Measurements from ENCODE around the gene SIGLEC12. TPM values are rescaled to one million over a fixed set of nuclear protein-coding genes. Genes with fewer than 3 reads are reported as not detected.

SIGLEC12 gene
- total RNA-seq, 3 donors from 2014 or later (not counting 1 experiment from before 2014, with no cell fraction given): 0.50 to 0.57 TPM; not detected in 1

DNA sequence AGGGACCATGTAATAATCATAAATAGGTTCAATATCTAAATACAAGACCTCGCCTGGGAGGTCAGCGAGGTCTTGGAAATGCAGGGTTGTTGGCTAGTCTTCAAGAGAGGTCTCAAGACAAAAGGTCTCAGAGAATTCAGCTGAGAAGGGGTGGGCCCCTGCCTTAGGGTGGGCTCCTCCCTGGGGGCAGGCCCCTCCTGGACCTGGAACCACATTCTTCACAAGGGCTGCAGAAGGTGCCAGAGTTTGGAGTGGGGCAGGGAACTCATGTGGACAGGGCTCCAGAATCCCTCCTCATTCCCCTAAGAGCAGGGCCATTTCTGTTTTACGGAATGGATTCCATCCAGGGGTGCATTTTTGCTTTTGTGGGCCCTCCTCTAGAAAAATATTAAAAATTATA lies 13.1 kb downstream of the SIGLEC12 start:
- TF ChIP-seq, protein P1, sequence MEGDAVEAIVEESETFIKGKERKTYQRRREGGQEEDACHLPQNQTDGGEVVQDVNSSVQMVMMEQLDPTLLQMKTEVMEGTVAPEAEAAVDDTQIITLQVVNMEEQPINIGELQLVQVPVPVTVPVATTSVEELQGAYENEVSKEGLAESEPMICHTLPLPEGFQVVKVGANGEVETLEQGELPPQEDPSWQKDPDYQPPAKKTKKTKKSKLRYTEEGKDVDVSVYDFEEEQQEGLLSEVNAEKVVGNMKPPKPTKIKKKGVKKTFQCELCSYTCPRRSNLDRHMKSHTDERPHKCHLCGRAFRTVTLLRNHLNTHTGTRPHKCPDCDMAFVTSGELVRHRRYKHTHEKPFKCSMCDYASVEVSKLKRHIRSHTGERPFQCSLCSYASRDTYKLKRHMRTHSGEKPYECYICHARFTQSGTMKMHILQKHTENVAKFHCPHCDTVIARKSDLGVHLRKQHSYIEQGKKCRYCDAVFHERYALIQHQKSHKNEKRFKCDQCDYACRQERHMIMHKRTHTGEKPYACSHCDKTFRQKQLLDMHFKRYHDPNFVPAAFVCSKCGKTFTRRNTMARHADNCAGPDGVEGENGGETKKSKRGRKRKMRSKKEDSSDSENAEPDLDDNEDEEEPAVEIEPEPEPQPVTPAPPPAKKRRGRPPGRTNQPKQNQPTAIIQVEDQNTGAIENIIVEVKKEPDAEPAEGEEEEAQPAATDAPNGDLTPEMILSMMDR (IDR thresholded peaks at IDR 0.05): no peak
- H3K4me3 Mint-ChIP-seq: no peak overlapping the region
- intact Hi-C loops (cut with micrococcal nuclease): no loop called here
- H3K27me3 ChIP-seq (ENCODE audit: control insufficient read depth, insufficient read depth, low read length): no peaks in the 10 kb centered on the region
- ATAC-seq: no peak
- H3K36me3 ChIP-seq (ENCODE audit: control insufficient read depth, insufficient read depth, low read length): no peaks in the 10 kb centered on the region
- H3K36me3 Mint-ChIP-seq: no peaks in the 10 kb centered on the region
- WGBS (ENCODE audit: insufficient coverage): 91% methylated on average over 3 of the region's 3 CpGs
- H3K4me3 ChIP-seq (ENCODE audit: low read length): no peak overlapping the region
- no peaks in the 10 kb centered on the region for H3K4me1 Mint-ChIP-seq
- no peaks in the 10 kb centered on the region for H3K4me1 ChIP-seq (ENCODE audit: control insufficient read depth, insufficient read depth, low read length)
- no peak overlapping the region for H3K27ac Mint-ChIP-seq
- H3K27ac ChIP-seq (ENCODE audit: low read length): no peak overlapping the region
- peaks cover 19 to 20% of the 10 kb centered on the region in 2 donors for H3K27me3 Mint-ChIP-seq (ENCODE audit: low read depth in 2 of 2)
- no peaks in the 10 kb centered on the region for H3K9me3 ChIP-seq (ENCODE audit: control insufficient read depth, insufficient read depth, low read length)
- DNase-seq: no peak
- H3K9me3 Mint-ChIP-seq: no peaks in the 10 kb centered on the region

DNA sequence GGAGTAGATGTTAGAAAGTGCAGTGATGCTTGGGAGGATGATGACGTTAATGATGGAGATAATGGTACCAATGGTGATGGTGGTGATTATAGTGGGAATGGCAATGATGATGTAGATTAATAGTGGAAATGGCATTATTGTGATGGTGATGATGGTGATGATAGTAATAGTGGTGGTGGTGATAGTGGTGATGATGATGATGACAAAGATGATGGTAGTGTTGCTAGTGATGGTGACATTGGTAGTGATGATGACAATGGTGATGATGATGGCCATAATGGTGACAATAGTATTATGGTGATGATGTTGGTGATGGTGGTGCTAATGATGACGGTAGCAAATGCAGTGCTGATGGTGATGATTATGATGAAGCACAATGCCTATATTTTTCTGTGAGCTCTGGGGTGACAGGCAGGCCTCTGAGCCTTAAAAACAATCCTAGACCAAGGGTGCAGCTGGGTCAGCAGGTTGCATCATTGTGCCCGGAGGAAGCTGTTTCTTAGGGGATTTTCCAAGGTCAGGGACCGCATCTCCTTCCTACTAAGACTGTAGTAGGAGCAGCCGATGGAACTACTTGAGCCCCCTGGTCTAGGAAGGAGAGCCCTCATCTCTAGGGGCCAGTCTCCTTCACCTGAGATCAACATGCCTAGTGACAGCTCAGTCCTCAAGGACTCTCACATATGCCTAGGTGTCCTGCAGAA lies 15.5 kb downstream of the SIGLEC12 start:
- WGBS (ENCODE audit: insufficient coverage): 85% methylated on average over 5 of the region's 5 CpGs
- no peaks in the 10 kb centered on the region for H3K9me3 ChIP-seq (ENCODE audit: control insufficient read depth, insufficient read depth, low read length)
- Mint-ChIP-seq H3K4me1 (no peaks in the 10 kb centered on the region), H3K9me3 (no peaks in the 10 kb centered on the region), H3K27me3 (ENCODE audit: low read depth in 2 of 2) (peaks cover 10 to 25% of the 10 kb centered on the region in 2 donors), H3K27ac (no peak overlapping the region), H3K36me3 (no peaks in the 10 kb centered on the region), H3K4me3 (no peak overlapping the region)
- H3K27me3 ChIP-seq (ENCODE audit: control insufficient read depth, insufficient read depth, low read length): no peaks in the 10 kb centered on the region
- TF ChIP-seq, protein P1 (IDR thresholded peaks at IDR 0.05): no peak
- no peak overlapping the region for H3K4me3 ChIP-seq (ENCODE audit: low read length)
- intact Hi-C loops (cut with micrococcal nuclease): no loop called here
- ATAC-seq: no peak
- no peak for DNase-seq
- no peaks in the 10 kb centered on the region for H3K36me3 ChIP-seq (ENCODE audit: control insufficient read depth, insufficient read depth, low read length)
- H3K27ac ChIP-seq (ENCODE audit: low read length): no peak overlapping the region
- H3K4me1 ChIP-seq (ENCODE audit: control insufficient read depth, insufficient read depth, low read length): no peaks in the 10 kb centered on the region

DNA sequence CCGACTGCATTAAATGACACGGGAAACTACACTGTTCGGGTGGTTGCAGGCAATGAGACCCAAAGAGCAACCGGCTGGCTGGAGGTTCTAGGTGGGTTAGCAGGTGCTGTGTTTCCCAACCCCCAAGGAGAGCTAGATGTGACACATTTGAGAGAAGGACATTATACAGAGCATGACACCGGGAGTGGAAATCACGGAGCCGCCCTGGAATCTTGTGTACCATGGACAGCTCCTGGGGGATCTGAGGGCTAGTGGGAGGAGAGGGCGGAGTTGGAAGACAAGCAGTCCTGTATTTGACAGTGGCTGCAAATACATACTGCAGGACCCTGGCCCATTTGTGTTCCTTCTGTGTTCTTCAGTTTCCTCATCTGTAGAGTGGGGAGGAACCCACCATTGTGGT lies 21.0 kb downstream of the SIGLEC12 start:
- peaks cover 24 to 39% of the 10 kb centered on the region in 2 donors for H3K27me3 Mint-ChIP-seq (ENCODE audit: low read depth in 2 of 2)
- Histone ChIP-seq H3K27me3 (ENCODE audit: control insufficient read depth, insufficient read depth, low read length) (no peaks in the 10 kb centered on the region), H3K4me1 (ENCODE audit: control insufficient read depth, insufficient read depth, low read length) (no peaks in the 10 kb centered on the region), H3K4me3 (ENCODE audit: low read length) (no peak overlapping the region), H3K9me3 (ENCODE audit: control insufficient read depth, insufficient read depth, low read length) (no peaks in the 10 kb centered on the region), H3K36me3 (ENCODE audit: control insufficient read depth, insufficient read depth, low read length) (no peaks in the 10 kb centered on the region), H3K27ac (ENCODE audit: low read length) (no peak overlapping the region)
- intact Hi-C loops (cut with micrococcal nuclease): no loop called here
- TF ChIP-seq, protein P1 (IDR thresholded peaks at IDR 0.05): no peak
- ATAC-seq (no peak), DNase-seq (no peak)
- no peak overlapping the region for H3K27ac Mint-ChIP-seq
- 45% methylated on average over 8 of the region's 8 CpGs for WGBS (ENCODE audit: insufficient coverage)
- no peak overlapping the region for H3K4me3 Mint-ChIP-seq
- H3K4me1 Mint-ChIP-seq: no peaks in the 10 kb centered on the region
- no peaks in the 10 kb centered on the region for H3K36me3 Mint-ChIP-seq
- no peaks in the 10 kb centered on the region for H3K9me3 Mint-ChIP-seq

Measured in natural killer cell (primary cell).